DMS153 treated with DMSO at 0.1 percent for 48 hours (cell line): ENCODE data around the gene JUND.

ENCODE experiments used
- DNase-seq: peaks from one replicate; lab custom pipeline; 2025; ENCODE audit not compliant: unreplicated experiment; lab: John Stamatoyannopoulos, UW

Gene JUND

GRCh38 chr19:18251587-18252369 lies 29.6 kb downstream of the JUND start:
- peak; percentile 26 for DNase-seq

- DNase-seq, result no peak
Measured at GRCh38 chr19:18249834-18250233, 31.6 kb downstream of the JUND start.

- no peak for DNase-seq
Measured at GRCh38 chr19:18245297-18245696, 36.1 kb downstream of the JUND start.

- no peak for DNase-seq
Measured at GRCh38 chr19:18239303-18239702, 42.1 kb downstream of the JUND start.

- DNase-seq, result no peak
Measured at GRCh38 chr19:18234194-18234593, 47.2 kb downstream of the JUND start.

GRCh38 chr19:18233224-18233825 lies 48.1 kb downstream of the JUND start:
- DNase-seq, result no peak

- DNase-seq, result peak; percentile 20
Measured at GRCh38 chr19:18232540-18233223, 48.7 kb downstream of the JUND start.

GRCh38 chr19:18231775-18232174 lies 49.6 kb downstream of the JUND start:
- DNase-seq, result peak; percentile 37

- no peak for DNase-seq
Measured at GRCh38 chr19:18230941-18231734, 50.3 kb downstream of the JUND start.

GRCh38 chr19:18229915-18230314 lies 51.5 kb downstream of the JUND start:
- no peak for DNase-seq
